Stimulated activated CD4-positive, alpha-beta T cell treated with anti-CD3 and anti-CD28 coated beads, Interleukin-15, amount 100 ng/mL, for 48 hours (primary cell): ENCODE results near the gene ZNF639.
A peak's percentile ranks its signal among the peaks of the same experiment; 100 is the strongest.
"Not testable (repeated sequence)": the region's sequence is repeated elsewhere in the genome, so short reads cannot be mapped to it uniquely, and the experiment has no call there.

Experiments
- DNase-seq, 2 donors: peaks; one replicate each; pipeline ENCODE4 v3.0.0-alpha.2; 2020; ENCODE audit warnings: low read depth in 2 of 2

ZNF639 gene

DNA sequence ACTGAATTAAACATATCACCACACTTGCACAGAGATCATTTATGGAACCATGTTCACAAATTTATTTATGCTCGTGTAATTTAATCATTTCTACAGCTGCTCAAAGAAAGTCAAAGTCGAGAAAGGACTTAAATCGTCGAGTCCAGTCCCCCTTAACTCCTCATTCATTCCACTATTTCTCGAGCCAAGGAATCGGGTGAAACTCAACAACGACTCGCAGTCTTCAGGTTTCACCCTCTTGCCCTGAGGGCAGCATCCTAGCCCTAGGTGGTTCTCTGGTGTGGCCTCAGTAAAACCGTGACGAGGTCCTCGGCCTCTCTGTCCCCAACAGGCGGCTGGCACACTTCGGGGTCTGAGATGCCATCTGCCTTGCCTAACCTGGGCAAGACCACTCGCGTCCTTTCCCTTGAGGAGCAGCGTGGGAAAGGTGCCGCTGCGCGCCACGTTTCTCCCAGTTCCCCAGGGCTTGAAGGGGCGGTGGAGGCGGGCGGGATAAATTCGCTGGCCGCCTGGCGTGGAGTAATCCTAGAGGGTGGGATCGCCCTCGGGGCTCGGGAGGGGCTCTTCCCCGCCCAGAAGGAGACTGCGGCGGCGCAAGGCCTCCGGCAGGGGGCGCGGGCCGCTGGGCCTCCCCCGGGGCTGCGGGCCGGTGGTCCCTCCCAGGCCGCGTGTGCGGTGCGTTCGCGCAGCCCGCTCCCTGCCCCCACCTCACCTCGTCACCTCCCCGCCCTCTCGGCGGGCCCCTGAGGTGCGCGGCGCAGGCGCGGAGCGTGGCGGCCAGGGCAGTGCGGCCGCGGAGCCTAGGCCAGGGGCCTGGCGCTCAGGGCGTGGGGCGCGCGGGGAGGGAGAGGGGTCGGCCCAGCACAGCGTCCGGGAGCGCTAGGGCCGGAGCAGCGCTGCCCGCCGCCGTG, at the start of gene ZNF639:
Gene ZNF639, plus strand, starts transcription at position 746 of the 911 bp plus-strand sequence. CDS start 5,263 bp downstream, outside the sequence.
- DNase-seq: peak; percentile 68 to 76

DNA sequence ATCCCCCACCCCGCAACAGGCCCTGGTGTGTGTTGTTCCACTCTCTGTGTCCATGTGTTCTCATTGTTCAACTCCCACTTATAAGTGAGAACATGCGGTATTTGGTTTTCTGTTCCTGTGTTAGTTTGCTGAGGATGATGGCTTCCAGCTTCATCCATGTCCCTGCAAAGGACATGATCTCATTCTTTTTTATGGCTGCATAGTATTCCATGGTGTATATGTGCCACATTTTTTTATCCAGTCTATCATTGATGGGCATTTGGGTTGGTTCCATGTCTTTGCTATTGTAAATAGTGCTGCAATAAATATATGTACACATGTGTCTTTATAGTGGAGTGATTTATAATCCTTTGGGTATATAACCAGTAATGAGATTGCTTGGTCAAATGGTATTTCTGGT, 48.4 kb upstream of the ZNF639 start:
- not testable (repeated sequence) for DNase-seq

DNA sequence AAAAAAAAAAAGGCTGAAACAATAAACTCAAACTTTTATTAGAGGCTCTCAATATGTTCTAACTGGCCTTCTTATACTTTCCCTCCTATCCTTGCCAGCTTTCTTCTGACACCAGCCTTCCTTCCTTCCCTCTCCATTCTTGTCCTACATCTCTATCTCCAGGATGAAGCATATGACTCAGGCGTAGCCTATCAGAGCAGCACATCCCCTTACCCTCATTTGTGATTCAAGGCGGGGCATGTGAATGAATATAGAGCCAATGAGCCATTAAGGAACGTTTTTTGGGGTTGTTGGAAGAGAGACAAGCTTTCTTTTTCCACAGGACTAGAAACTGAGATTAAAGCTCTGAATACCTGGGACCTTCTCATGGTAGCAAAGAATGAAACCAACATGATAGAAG, 46.8 kb upstream of the ZNF639 start:
- DNase-seq: no peak

- no peak for DNase-seq
Measured at GRCh38 chr3:179276743-179277142, 46.1 kb upstream of the ZNF639 start.

DNA sequence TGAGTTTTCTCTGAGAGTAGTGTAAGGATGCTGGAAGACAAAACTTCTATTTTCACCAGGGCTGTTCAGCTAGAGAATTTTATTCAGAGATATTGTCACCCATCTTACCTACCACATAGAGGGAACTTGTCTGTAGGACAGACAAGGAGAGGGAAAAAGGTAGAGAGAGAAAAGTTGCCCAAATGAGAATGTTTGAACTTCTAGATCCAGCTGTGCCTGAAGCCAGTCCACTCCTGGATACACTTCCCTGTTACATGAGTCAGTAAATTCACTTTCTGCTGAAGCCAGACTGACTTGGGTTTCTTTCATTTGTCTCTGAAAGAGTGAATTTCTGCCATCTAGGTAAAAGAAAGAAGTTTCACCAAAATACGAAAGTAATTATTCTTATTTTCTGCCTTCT, 44.7 kb upstream of the ZNF639 start:
- DNase-seq: no peak

DNA sequence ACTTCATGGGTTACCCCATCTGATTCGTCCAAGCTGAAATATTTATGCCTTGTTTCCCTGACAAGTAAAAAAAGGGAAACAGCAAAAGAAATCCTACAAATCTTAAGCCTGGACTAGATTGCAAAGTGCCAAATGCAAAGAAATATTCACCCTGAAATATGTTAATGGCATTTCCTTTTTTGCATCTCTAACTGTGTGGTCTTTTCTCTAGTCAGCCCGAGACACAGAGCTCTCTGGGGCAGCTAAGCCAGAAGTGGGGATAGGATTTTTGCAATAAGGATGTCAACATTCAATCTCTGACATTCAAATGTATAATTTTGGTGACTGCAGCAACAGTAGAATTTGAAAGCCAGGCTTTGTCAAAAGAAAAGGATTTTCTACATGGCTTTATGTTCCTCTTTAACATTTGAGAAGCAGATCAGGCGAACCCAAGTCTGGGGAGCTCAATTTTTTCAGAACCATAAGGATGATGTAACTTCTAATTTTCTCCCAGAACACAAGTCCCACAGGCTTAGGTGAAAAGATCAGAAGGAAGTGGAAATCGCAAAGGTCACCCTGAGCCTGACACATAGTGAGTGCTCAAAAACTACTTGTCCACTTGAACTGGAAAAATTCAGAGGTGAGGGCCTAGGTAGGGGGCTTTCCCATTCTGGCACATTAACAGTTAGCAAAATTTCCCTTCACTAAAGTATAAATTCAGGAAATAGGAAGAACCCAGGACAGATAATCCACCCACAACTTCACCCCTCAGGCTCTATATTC, 43.7 kb upstream of the ZNF639 start:
- no peak for DNase-seq

GRCh38 chr3:179279837-179280236, 43.0 kb upstream of the ZNF639 start:
- DNase-seq: no peak

GRCh38 chr3:179281825-179282224, 41.0 kb upstream of the ZNF639 start:
- DNase-seq: no peak

GRCh38 chr3:179286331-179286730, 36.5 kb upstream of the ZNF639 start:
- DNase-seq: no peak

DNA sequence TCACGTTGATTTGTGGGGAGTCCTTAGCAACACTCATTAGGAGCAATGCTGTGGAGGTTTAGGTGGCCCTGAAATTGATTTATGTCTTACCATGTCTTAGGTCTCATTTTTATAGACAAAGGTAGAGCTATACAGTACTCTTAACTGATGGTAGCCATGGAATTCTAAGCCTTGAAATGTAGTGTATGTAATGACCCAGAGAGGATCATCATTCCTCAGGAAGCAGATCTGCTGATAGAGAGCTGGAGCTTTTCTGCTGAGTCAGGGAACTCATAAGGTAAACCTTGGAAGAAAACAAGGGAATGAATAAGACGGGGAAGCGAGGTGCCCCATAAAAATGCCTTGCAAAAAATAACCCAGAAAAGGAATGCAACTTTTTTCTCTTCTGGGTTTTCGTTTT, 34.0 kb upstream of the ZNF639 start:
- DNase-seq: no peak

DNA sequence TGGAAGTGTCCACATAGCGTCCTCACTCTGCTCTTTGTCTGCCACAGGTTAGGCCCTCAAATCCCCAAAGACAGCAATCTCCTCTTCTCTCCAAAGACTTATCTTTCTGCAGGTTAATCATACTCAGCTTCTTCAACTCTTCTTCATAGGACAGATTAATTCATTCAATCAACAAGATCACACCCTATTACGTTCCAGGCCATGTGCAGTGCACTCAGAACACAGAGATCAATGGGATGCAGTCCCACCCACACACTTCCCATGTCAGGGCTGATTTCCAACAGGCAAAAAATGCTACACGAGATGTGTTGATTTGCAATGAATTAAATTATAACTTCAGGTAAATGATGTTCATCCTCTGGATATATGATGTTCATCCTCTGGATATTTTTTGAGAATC, 33.5 kb upstream of the ZNF639 start:
- DNase-seq: no peak

DNA sequence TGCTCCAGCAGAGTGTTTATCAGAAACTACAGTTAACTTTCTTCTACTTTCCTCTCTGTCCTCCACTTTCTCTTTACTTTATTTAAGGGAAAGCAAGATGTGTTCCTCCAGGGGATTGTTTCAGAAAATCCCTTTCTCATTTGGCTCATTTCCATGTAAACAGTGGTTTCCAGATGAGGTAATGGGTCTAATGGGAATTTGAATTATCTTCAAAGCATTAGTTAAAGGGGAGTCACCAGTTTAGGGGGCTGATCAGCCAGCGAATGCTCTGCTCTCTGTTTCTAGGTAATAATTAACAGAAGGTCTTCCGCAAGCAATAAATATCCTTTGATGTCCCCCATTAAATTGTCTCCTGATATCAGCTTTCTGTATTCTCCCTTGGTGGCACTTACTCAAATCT, 30.4 kb upstream of the ZNF639 start:
- no peak for DNase-seq

GRCh38 chr3:179297971-179298725, 24.7 kb upstream of the ZNF639 start:
- DNase-seq: no peak

- DNase-seq: no peak
Measured at GRCh38 chr3:179299316-179299715, 23.5 kb upstream of the ZNF639 start.

- no peak for DNase-seq
Measured at GRCh38 chr3:179299999-179300613, 22.7 kb upstream of the ZNF639 start.

- DNase-seq: no peak
Measured at GRCh38 chr3:179301645-179302044, 21.2 kb upstream of the ZNF639 start.

DNA sequence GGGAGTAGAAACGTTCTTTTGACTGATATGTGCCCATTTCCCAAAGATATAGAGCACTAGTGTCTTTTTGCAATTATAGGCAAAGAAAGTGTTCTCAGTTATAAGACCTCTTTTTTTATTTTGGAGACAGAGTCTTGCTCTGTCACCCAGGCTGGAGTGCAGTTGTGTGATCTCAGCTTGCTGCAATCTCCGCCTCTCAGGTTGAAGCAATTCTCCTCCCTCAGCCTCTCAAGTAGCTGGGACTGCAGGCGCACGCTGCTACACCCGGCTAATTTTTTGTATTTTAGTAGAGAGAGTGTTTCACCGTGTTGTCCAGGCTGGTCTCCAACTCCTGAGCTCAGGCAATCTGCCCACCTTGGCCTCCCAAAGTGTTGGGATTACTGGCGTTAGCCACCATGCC, 20.7 kb upstream of the ZNF639 start:
- DNase-seq: no peak

- DNase-seq: no peak
Measured at GRCh38 chr3:179304605-179305004, 18.2 kb upstream of the ZNF639 start.

- DNase-seq: not testable (repeated sequence)
Measured at GRCh38 chr3:179307362-179307761, 15.5 kb upstream of the ZNF639 start.

DNA sequence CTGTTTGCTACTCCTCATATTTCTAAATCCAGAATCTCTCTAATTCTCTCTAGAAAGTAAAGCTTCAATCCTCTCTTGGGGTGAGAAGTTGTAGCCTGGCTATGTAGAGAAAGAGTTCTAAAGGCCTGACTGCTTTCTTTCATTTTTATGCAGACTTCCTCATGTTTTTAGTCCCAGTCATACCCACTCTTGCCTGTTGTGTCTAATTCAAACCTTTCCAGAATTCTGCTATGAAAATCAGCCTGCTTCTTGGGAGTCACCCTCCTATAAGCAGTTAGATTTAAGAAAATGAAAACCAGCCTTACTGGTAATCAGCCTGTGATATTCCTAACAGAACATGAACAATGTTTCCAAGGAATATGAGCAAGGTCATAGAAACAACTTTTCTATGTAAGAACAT, 14.8 kb upstream of the ZNF639 start:
- no peak for DNase-seq

GRCh38 chr3:179309225-179310078, 13.4 kb upstream of the ZNF639 start:
- DNase-seq: no peak
